NK-92 (cell line): ENCODE data around the gene DCAF4.

ENCODE experiments used
- DNase-seq: peaks from one replicate; lab custom pipeline; 2025; ENCODE audit not compliant: unreplicated experiment; lab: John Stamatoyannopoulos, UW

DCAF4 gene

DNA sequence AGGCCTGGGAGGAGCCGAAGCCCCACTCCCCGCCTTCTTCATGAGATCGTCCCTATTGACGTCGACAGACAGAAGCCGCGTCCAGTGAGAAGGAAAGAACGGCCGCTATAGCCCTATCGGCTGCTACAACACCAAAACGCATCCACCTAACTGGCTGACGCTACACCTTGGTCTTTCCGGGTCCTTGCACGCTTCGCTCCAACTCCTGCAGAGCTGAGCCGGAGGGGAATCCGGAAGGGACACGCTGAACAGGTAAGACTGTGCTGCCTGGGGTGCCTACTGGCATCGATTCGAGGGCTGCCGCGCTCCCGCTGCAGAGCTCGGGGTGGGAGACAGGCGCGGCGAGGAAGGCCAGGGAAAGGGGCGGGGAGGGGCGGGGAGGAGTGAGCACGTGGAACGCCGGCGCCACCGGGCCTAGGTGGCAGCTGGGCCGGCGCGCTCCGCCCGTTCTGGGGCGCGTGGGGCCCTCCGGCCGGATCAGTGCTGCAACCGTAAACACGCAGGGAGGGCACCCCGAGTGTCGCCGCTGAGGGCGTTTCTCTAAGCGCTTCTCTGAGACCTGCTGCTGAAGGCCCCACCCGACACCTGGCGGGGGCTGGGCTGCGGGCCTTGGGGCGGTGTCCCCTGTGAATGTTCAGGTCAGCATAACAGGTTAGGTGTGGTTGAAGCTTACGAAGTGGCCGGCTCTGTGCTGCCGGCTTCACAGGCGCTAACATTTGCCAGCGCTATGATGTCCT lies at the start of gene DCAF4:
Gene DCAF4, plus strand, starts transcription at position 173 of the 737 bp plus-strand sequence. CDS start 11,515 bp downstream, outside the sequence.
- DNase-seq, result peak; percentile 64

DNA sequence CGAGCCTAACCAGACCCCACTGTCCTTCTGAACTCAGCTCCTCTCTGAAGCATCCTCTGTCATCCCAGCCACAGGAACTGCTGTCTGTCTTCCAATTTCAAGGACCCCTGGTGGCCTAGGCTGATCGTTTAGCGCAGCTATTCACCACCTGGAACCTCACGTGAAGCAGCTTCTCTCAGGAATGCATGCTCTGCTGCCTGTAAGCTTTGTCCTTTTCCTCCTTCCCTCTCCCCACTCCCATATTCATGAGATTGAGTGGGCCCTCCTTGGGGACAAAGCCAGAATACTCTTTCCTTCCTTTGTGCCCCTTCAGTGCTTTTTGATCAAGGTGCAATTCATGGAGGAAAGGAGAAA lies 49.6 kb upstream of the DCAF4 start:
- DNase-seq, result no peak

- DNase-seq, result no peak
Measured at GRCh38 chr14:72878746-72879145, 47.5 kb upstream of the DCAF4 start.

DNA sequence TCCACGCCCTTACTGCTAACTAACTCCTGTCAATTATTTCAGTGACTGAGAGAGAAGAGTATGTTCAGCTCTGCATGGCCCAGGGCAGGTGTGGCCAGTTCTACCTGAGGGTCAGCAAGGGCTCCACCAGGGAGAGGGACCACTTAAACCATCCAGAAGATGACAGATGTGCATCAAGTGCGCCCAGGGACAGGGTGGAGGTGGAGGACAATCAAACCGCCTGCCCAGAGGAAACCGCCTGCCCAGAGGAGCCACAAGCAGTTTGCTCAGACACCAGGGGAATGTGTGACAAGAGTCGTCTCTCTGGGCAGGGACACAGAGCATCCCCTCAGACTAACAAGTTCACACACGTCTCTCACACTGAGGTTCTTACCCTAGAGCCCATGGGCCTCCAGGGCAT lies 46.8 kb upstream of the DCAF4 start:
- no peak for DNase-seq

- no peak for DNase-seq
Measured at GRCh38 chr14:72880164-72880563, 46.1 kb upstream of the DCAF4 start.

GRCh38 chr14:72880820-72881219 lies 45.4 kb upstream of the DCAF4 start:
- DNase-seq, result no peak

GRCh38 chr14:72881543-72881942 lies 44.7 kb upstream of the DCAF4 start:
- DNase-seq, result no peak

DNA sequence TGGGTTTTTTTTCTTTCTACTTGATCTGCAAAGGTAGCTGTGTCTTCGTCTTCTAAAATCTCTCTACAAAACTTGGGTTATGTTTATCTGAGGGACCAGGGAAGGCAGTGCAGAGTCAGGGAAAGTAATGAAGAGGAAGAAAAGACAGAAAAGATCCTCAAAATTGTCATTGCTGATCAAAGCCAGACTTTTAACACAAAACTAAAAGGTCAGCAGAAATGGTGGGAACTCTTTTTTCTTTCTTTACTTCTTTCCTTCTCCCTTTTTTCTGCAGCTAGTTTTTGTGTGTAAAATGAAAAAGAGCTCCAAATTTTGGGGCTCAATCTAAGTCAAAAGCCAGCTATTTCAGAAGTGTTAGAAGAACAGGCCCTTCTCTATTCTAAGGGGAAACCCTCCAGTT lies 44.2 kb upstream of the DCAF4 start:
- DNase-seq, result no peak

GRCh38 chr14:72882463-72882862 lies 43.8 kb upstream of the DCAF4 start:
- no peak for DNase-seq

GRCh38 chr14:72883109-72883508 lies 43.2 kb upstream of the DCAF4 start:
- no peak for DNase-seq

DNA sequence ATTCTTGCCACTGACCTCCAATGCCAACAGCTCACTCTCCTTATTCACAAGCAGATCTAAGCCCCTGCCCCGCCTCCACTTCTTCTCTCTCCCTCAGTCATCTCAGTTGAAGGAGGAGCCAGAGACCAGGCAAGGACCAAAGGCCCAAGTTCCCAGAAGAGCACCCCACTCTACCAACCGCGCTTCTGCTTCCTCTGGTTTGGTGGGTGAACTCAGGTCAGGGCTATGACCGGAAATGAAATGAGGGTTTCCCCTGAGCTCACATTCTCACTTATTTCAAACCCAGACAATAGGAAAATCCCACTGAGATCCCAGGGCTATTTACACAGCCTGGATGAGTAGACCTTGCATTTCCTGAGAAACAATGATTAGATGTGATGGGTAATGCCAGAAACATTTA lies 42.3 kb upstream of the DCAF4 start:
- no peak for DNase-seq

- DNase-seq, result no peak
Measured at GRCh38 chr14:72884386-72884785, 41.9 kb upstream of the DCAF4 start.

GRCh38 chr14:72887514-72887913 lies 38.8 kb upstream of the DCAF4 start:
- DNase-seq, result no peak

- no peak for DNase-seq
Measured at GRCh38 chr14:72888192-72888591, 38.1 kb upstream of the DCAF4 start.

- no peak for DNase-seq
Measured at GRCh38 chr14:72888636-72889201, 37.5 kb upstream of the DCAF4 start.

DNA sequence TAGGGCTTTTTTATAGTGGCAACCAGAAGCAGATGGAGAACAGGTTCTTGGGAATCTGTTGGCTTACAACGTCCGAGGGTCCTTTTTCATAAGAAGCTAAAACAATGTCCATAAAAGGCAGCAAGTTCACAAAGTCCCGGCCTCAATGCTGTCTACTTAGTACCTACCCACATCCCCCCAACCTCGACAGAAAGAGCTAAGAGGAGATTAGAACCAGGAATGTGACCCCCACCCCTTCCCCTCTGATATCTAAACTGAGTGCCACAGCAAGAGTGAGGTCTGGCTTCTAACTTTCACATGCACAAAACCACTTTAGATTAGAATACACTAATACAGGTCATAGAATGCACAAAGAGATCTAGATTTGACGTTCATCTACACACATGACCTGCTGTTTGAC lies 36.9 kb upstream of the DCAF4 start:
- DNase-seq, result no peak

GRCh38 chr14:72891666-72892102 lies 34.6 kb upstream of the DCAF4 start:
- DNase-seq, result no peak

DNA sequence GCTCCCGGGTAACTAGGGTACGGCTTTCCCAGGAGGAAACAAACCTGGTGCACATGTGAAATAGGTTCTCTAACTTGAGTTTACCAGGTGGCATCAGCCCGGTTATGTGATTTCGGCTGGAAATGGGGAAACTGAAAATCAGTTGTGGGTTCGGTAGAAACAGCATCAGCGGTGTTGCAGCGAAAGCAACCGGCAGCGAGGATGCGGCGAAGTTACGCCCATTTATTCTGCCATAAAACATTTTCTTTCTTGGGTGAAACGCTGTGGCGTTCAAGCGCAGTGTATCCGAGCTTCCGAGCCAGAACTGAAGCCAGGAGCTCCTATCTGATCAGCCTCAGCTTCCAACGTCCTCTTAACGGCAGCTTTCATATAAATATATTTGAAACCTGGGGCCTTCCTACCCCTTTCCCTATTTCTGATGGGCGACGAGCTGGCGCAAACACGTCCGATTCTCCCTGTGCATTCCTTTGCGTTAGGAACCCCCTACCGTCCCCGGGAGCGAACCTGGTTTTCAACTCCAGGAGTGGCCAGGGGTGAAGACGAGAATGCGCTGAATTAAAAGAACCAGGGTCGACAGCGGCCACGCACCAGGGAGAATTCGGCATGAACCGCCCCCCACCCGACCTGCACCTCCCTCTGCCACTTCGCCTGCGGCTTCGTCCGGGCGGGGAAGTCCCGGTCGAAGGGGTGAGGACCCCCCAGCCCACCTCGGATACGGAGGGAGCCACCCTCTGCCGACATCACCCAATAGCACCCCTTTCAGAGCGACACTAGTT lies 34.0 kb upstream of the DCAF4 start:
- no peak for DNase-seq

GRCh38 chr14:72892879-72893635 lies 33.2 kb upstream of the DCAF4 start:
- no peak for DNase-seq

- peak; percentile 56 for DNase-seq
Measured at GRCh38 chr14:72893636-72894322, 32.5 kb upstream of the DCAF4 start, which contains the start of gene DPF3. DPF3 (minus strand) TSS chr14:72894101; CDS start chr14:72894088, 13 bp downstream.

DNA sequence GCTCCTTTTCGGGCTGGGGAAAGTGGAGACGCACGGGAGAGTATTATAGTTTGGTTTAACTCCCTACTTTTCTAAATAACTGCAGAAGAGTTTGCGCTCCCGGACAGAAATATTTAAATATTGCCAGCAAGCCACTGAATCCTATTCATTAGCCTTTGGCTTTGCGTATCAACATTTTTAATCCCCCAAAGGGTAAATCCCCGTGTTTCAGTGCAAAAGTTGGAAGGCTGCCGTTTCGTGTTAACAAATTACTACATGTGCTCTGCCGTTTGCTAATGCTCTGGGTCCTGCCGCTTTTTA lies 32.0 kb upstream of the DCAF4 start:
- DNase-seq, result no peak
